GM12864 (cell line): ENCODE data around the gene MRC2.

Source experiments
- DNase-seq: peaks from one replicate; pipeline ENCODE4 v3.0.0-alpha.2; 2011; ENCODE audit warnings: low read depth
- H3K4me3 ChIP-seq: 2 replicates; pipeline ENCODE4 v1.5.1; 2011; ENCODE audit warnings: mild to moderate bottlenecking, low read depth, low read length, control low read depth
- TF ChIP-seq, protein P1 (sequence below): IDR thresholded peaks from 2 replicates; pipeline ENCODE4 v1.5.1; 2011; ENCODE audit warnings: low read depth, mild to moderate bottlenecking, moderate library complexity, low read length, control low read depth, inconsistent platforms; ENCODE audit errors: missing control alignments

MRC2 gene

DNA sequence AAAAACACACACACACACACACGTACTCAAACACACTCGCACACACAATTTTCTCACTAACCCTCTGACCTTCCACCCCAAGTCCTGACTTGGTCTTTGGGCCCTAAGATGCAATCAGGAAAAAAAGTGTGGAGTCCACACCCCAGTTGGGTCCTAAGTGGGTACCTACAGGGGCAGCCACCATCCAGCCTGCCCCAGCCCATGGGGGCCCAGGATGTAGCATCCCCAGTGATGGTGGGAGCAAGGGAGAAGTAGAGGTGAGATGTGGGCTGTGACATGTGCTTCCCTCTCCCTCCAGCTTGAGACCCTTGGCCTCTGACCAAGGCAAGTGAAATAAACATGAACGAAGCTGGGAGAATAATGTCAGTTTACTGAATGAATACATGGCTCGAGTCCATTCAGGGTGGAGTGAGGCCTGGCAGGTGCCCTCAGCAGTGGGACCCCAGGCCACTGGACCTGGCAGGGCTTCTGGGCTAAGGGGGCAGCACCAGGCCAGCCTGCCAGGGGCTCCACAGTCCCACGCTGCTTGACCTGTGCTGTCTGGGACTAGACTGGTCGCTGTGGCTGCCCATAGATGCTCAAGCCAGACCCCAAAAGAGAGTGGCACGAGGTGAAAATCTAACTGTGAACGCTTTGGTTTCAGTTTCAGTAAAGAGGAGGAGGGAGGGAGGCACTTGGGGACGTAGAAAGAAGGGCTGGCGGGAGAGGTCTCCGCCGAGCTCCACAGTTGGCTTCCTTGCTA is 73.7 kb downstream of the MRC2 start:
- DNase-seq = no peak
- no peak overlapping the region for H3K4me3 ChIP-seq
- TF ChIP-seq, protein P1, sequence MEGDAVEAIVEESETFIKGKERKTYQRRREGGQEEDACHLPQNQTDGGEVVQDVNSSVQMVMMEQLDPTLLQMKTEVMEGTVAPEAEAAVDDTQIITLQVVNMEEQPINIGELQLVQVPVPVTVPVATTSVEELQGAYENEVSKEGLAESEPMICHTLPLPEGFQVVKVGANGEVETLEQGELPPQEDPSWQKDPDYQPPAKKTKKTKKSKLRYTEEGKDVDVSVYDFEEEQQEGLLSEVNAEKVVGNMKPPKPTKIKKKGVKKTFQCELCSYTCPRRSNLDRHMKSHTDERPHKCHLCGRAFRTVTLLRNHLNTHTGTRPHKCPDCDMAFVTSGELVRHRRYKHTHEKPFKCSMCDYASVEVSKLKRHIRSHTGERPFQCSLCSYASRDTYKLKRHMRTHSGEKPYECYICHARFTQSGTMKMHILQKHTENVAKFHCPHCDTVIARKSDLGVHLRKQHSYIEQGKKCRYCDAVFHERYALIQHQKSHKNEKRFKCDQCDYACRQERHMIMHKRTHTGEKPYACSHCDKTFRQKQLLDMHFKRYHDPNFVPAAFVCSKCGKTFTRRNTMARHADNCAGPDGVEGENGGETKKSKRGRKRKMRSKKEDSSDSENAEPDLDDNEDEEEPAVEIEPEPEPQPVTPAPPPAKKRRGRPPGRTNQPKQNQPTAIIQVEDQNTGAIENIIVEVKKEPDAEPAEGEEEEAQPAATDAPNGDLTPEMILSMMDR = no peak

DNA sequence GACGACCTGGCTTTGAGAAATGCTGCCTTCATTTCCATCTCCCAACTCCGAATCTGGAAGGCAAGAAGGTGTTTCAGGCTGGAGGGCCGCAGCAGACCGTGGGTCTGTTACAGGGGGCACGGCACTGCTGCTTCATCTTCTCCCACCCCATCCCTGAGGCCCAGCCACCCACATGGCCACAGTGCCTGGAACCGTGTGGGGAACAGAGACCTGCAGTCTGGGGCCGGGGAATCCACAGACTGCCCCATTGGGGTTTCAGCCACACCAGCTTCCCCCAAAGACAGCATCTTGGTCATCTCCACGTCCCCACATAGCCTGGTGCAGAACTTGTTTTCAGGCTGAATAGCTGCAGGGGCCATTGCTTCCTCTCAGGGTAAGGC is 74.2 kb downstream of the MRC2 start:
- no peak overlapping the region for H3K4me3 ChIP-seq
- TF ChIP-seq, protein P1 = no peak
- DNase-seq = no peak

DNA sequence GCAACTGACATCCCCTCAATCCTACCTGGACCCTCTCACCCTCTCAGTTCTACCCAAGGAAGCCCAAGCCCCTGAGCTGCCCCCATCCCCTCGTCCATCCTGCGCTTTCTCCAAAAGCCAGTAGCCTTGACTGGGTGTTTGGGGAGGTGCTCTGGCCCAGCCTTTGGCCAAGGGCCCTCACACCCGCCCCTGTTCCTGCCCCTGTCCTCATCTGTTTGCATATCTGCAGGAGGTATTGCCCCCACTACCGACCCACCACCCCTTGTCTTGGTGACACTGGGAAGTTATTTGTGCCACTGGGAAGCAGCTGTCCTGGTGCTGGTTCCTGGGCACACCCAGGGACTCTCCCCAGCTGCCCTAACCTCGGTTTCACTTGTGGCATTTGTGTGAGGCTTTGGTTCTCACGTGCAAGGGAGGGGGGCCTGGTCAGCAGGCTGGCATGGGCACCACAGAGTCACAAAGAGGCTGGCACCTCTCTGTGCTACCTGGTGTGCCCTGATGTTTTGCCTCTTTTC is 75.3 kb downstream of the MRC2 start:
- no peak overlapping the region for H3K4me3 ChIP-seq
- DNase-seq = no peak
- TF ChIP-seq, protein P1 = no peak

DNA sequence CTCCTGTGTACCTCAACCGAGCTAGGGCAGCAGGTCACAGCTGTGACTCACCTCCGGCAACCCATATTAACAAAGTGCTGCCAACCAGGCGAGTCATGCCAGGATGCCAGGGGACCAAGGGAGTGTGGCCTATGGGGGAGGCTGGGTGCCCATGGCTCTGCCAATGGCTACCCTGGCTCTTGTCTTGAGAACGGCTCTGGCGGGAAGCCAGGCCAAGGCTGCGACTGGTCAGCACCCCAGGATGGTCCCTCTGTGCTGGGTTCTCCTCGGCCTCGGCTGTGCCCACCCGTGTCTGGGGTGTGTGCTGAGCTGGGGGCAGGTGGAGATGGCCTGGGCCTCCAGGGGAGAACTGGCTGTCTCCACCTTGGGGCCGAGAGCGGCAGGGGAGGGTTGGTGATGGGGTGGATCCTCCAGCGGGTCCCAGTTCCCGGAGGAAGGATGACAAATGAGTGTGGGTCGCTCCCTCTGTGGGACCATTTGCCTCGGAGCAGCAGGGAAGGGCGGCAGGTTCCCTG is 75.8 kb downstream of the MRC2 start:
- TF ChIP-seq, protein P1 = no peak
- no peak for DNase-seq
- no peak overlapping the region for H3K4me3 ChIP-seq

DNA sequence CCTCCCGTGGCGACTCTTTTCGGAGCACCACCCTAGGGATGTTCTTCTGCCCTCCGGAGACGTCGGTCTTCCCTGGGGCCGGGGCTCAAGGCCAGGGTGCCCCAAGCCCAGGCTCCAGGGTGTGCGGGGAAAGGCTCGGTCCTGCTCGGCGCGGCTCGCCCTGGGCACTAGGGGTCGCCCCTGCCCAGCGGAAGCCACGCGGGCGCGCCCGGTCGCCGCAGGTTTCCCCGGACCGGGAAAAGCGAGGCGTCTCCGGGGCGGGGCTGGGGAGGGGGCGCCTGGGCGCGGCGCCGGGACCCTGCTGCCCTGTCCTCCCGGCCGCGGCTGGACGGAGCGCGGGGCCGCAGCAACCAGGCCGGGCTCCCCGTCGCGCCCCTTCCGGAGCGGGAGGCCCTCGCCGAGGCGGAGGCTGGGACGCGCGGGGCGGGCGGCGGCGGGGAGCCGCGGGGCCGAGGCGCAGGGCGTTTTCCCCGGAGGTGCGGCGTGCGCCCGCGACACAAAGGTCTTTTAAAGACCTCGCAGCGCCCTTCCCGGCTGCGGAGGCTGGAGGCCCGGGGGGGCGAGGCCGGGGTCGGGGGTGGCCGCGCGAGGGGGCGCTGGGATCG is 76.4 kb downstream of the MRC2 start:
- H3K4me3 ChIP-seq = peak overlapping the region; percentile 32
- TF ChIP-seq, protein P1 = peak; percentile 80
- no peak for DNase-seq

DNA sequence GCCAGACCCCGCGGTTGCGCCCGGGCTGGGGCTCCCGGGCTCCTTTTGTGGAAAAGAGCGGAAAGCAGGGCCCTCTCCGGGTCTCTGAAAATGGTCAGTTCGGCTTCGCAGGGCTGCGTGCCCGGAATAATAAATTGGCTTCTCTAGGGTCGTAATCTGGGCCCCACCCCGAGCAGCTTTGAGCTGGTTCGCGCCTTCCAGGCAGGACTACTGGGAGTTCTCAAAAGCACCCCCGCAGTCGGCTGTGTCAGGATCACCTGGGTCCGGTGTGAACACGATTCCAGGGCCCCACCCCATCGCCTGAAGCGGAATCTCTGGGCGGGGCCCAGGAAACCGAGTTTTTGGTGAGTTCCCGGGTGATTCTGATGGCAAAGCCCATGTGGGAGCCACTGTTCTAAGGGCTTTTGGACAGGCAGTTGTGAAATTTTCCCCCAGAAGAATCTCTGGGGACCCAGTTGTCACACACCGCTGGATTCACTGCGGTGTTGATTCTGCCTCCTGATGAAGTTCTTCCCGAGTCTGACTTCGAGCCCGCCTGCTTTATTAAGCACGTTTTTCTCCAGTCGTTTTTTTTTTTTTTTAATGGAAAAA is 77.0 kb downstream of the MRC2 start:
- no peak for DNase-seq
- TF ChIP-seq, protein P1 = no peak
- peak overlapping the region; percentile 32 for H3K4me3 ChIP-seq
